ENCODE data around the gene SHISAL1. TPM values are rescaled to one million over a fixed set of nuclear protein-coding genes. Genes with fewer than 3 reads are reported as not detected.

Gene SHISAL1
- under 0.01 TPM for total RNA-seq

DNA sequence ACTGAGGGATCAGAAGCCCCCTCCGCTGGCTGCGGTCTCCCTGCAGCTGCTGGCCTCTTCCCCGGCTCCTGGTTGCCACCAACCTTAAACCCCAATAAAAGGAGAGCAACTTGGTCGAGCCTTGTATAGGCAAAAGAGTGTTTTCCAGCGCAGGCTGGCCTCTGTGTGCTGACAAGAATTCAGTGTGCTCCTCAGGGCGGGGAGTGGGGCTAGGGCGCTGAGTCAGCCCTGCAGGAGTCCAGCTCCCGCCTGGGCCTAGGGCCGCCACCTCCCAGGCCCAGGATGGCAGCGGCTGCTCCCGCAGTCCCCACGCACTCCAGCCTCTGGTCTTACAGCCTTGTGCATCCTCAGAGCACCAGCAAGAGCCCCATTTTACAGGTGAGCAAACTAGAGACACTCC, at the start of gene SHISAL1:
TSS of gene SHISAL1 (minus strand) at position 186 of the 400 bp plus-strand sequence. CDS start 12,006 bp downstream, outside the sequence.
- no peak for DNase-seq (ENCODE audit: low read depth in 2 of 3, low spot score in 2 of 3)

GRCh38 chr22:44361391-44362126, 48.8 kb upstream of the SHISAL1 start:
- no peak for DNase-seq (ENCODE audit: low read depth in 2 of 3, low spot score in 2 of 3)

DNA sequence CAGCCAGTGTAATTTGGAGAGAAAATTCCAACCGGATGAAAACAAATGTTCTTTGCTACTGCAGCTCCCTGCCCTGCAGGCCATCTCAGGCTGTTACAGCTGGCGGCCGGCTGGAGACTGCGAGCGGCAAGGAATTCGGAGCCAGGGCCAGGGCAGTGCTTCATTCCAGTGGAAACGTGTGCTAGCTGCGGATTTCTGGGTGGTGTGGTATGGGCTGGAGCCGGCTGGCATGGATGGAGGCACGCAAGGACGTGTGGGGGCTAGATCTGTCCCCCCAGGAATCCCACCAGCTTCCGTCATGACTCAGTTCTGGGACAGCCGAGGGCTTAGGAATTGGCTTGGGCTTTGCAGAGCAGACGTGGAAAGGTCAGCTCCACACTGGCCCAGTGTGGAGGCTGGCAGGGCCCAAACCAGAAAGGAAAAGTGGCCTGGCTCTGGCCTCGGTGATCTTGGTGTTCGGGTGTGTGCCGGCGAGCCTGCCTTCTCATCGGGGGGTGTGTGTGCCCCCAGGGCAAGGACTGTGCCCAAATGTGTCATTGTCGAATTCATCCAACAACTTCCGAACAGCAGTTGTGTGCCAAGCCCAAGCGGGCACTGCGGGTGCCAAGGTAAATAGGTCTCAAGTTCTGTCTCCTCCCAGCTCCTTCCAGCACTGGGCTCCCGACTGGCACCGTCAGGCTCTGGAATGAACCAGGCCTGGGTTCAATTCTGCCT, 48.1 kb upstream of the SHISAL1 start:
- no peak for DNase-seq (ENCODE audit: low read depth in 2 of 3, low spot score in 2 of 3)

DNA sequence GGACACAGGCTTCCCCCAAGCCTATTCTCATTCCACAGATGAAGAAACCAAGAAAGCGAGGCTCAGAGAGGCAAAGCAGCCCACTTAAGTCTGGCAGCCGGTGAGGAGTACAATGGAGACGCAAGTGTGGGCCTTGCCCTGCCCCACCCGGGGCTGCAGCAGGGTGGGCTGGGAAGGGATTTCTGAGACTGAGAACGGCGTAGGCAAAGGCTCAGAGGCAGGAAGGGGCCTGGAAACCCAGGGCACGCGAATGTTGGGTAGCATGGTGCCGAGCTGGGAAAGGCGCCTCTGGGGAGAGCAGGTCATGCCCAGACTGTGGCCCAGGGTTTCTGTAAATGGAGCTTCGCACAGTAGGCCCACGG, 47.5 kb upstream of the SHISAL1 start:
- DNase-seq (ENCODE audit: low read depth in 2 of 3, low spot score in 2 of 3): no peak

DNA sequence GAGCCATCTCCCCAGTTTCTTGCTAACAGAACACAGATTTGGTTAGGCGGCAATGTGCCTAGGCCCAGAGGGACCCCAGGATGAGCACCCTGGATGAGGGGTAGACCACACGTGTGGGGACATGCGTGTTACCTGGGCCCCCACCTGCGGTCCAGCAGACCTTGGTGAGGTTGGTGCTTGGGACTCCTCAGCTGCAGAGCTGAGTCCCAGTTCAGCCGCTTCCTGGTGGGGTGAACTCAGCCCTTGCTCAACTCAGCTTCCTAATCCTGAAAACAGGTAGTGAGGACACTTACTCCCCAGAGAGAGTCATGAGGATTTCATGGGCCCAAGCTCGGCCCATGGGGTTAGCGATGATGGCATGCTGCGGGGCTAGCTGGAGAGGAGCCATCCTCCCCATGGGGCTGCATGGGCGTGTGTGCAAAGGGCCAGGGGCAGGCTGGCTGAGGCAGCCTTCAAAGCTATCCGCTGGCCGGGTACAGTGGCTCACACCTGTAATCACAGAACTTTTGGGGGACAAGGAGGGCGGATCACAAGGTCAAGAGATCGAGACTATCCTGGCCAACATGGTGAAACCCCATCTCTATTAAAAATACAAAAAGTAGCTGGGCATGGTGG, 46.9 kb upstream of the SHISAL1 start:
- no peak for DNase-seq (ENCODE audit: low read depth in 2 of 3, low spot score in 2 of 3)

- no peak for DNase-seq (ENCODE audit: low read depth in 2 of 3, low spot score in 2 of 3)
Observed at GRCh38 chr22:44358709-44359440, 46.1 kb upstream of the SHISAL1 start.

- DNase-seq (ENCODE audit: low read depth in 2 of 3, low spot score in 2 of 3): no peak
Observed at GRCh38 chr22:44357966-44358465, 45.3 kb upstream of the SHISAL1 start.

DNA sequence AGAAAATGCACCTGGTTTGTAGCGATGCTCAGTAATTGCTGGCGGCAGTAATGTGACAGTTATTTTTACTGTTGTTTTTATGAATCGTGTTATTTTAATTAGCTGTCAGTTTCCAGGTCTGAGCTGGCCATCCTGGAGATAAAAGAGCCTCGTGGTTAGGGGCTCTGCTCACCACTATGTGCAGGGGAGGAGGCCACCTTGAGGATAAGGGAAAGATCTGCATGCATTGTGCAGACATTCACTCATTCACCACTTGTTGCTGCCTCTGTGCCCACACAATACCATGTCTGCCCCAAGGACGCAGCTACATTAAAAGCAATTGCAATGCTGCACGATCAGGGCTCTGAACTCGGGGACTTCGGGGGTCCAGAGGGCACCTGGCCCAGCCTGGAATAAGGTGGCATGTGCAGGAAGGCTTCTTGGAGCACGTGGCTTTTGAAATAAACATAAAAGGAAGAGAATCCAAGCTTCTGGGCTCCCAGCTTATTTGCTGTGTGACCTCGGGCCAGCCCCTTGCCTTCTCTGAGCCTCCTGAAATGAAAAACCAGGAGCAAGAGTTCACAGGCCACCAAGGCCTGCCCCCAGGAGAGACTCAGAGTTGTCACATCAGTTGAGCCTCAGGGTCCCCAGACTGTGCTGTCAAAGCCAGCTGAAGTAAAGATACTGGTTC, 44.7 kb upstream of the SHISAL1 start:
- DNase-seq (ENCODE audit: low read depth in 2 of 3, low spot score in 2 of 3): no peak

GRCh38 chr22:44355716-44356070, 42.9 kb upstream of the SHISAL1 start:
- no peak for DNase-seq (ENCODE audit: low read depth in 2 of 3, low spot score in 2 of 3)

- DNase-seq (ENCODE audit: low read depth in 2 of 3, low spot score in 2 of 3): no peak
Observed at GRCh38 chr22:44354288-44354687, 41.5 kb upstream of the SHISAL1 start.

GRCh38 chr22:44353041-44353440, 40.3 kb upstream of the SHISAL1 start:
- DNase-seq (ENCODE audit: low read depth in 2 of 3, low spot score in 2 of 3): no peak

GRCh38 chr22:44352378-44353035, 39.8 kb upstream of the SHISAL1 start:
- no peak for DNase-seq (ENCODE audit: low read depth in 2 of 3, low spot score in 2 of 3)

GRCh38 chr22:44351685-44352377, 39.1 kb upstream of the SHISAL1 start:
- DNase-seq (ENCODE audit: low read depth in 2 of 3, low spot score in 2 of 3): peak in 2 of 3 donors; percentile 87 to 92

DNA sequence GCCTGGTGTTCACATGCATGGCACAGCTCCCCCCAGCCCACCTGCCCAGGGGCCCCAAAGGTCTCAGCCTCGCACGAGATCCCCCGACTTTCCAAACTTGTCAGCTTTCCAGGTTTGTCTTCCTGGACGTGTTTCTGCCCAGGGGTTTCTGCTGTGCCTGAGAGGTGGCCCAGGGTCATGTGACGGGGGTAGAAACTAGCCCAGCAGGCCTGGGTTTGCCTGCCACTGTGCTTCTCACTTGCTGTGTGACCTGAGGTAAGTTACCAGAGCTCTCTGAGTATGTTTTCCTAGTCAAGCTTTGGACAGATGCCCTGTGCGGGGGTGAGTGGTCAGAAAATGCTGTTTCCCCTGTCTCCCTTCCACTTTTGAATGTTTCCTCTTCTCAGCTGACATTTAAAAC, 38.3 kb upstream of the SHISAL1 start:
- no peak for DNase-seq (ENCODE audit: low read depth in 2 of 3, low spot score in 2 of 3)

- DNase-seq (ENCODE audit: low read depth in 2 of 3, low spot score in 2 of 3): no peak
Observed at GRCh38 chr22:44349594-44349993, 36.8 kb upstream of the SHISAL1 start.

DNA sequence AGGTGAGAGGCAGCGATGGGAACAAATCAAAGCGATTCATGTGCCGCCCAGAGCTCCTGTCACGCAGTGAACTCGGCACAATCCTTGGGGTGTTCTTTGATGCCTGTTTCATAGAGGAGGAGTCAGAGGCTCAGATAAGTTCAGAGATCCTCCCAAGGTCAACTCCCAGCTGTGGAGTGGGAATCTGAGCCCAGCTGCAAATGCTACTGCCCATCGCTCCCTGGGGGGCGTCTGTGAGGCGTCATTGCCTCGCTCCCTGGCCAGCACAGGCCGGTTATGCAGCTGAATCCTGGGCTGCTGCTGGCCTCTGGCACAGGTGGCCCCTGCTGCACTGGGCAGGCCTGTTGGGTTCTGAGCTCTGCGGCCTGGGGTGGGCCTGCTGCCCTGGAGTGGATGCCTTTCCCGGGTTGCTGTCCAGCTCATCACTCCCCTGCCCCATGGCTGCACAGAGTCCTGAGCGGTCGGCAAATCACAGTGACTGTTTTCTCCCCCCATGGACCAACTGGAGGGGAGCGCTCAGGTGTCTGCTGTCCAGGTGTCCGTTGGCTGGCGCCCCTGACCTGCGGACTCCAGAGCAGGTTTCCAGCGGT, 36.3 kb upstream of the SHISAL1 start:
- no peak for DNase-seq (ENCODE audit: low read depth in 2 of 3, low spot score in 2 of 3)

DNA sequence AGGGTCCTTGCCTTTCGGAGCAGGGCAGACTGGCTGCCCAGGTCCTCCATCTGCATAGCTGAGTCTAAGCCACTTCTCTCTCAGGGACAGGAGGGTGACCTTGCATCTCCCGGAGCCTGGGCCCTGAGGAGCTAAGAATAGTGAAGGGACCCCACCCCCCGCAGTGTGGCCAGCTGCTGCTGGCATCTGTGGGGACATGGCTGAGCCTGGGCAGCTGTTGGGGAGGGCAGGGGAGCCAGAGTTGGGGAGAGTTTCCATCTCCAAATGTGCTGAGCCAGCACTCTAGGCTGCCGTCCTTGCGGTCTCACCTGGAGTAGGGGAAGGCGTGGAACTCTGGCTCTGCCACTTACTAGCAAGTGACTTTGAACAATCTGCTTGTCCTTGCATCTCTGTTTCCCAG, 34.8 kb upstream of the SHISAL1 start:
- no peak for DNase-seq (ENCODE audit: low read depth in 2 of 3, low spot score in 2 of 3)

- DNase-seq (ENCODE audit: low read depth in 2 of 3, low spot score in 2 of 3): no peak
Observed at GRCh38 chr22:44347080-44347479, 34.3 kb upstream of the SHISAL1 start.

- no peak for DNase-seq (ENCODE audit: low read depth in 2 of 3, low spot score in 2 of 3)
Observed at GRCh38 chr22:44345872-44346271, 33.1 kb upstream of the SHISAL1 start.

Data from hematopoietic multipotent progenitor cell (in vitro differentiated cells).